ENCODE measurements around the gene PRKD1. TPM values are rescaled to one million over a fixed set of nuclear protein-coding genes. Genes with fewer than 3 reads are reported as not detected.

PRKD1 gene
- total RNA-seq, 2 donors from 2014 or later: 12.0 to 12.6 TPM

DNA sequence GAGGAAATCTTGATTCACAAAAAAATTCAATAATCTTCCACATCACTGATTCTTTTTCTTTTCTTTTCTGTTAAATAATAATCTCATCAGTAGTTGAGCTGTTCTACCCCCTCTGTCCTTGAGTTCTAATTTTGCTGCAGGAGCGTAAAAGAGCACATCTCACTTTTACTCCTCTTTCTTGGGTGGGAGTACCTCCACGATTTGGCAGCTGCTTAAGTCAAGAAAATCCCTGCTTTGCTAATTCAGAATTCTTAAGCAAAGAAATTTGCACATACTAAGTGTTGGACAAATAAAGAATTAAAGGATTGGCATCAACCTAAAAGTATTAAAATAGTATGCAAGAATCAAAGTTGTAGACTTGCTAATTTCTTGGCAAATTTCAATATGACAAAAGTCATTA, 128.8 kb downstream of the PRKD1 start:
- Histone ChIP-seq H3K9me3 (ENCODE audit: control insufficient read depth, low read length) (no peaks in the 10 kb centered on the region), H3K4me1 (ENCODE audit: control insufficient read depth, insufficient read depth, low read length) (no peaks in the 10 kb centered on the region), H3K4me3 (ENCODE audit: low read length) (no peak overlapping the region), H3K27me3 (ENCODE audit: control insufficient read depth, insufficient read depth, low read length, poor library complexity, severe bottlenecking) (no peaks in the 10 kb centered on the region), H3K27ac (ENCODE audit: low read depth, low read length) (no peak overlapping the region), H3K36me3 (ENCODE audit: control insufficient read depth, insufficient read depth, low read length) (no peaks in the 10 kb centered on the region), H3K9ac (ENCODE audit: extremely low read depth, low read length, poor library complexity, severe bottlenecking) (no peak overlapping the region)
- peaks cover 4% of the 10 kb centered on the region for H3K4me1 Mint-ChIP-seq
- H3K27me3 Mint-ChIP-seq (ENCODE audit: insufficient read depth): no peaks in the 10 kb centered on the region
- no peak overlapping the region for H3K27ac Mint-ChIP-seq
- 86 to 100% methylated on average over 1 to 2 of the region's 2 CpGs for WGBS, 2 experiments (ENCODE audit: insufficient coverage in 1 of 2, insufficient read length in 1 of 2)
- no peak overlapping the region for H3K4me3 Mint-ChIP-seq
- no peak for DNase-seq
- TF ChIP-seq, protein P1, sequence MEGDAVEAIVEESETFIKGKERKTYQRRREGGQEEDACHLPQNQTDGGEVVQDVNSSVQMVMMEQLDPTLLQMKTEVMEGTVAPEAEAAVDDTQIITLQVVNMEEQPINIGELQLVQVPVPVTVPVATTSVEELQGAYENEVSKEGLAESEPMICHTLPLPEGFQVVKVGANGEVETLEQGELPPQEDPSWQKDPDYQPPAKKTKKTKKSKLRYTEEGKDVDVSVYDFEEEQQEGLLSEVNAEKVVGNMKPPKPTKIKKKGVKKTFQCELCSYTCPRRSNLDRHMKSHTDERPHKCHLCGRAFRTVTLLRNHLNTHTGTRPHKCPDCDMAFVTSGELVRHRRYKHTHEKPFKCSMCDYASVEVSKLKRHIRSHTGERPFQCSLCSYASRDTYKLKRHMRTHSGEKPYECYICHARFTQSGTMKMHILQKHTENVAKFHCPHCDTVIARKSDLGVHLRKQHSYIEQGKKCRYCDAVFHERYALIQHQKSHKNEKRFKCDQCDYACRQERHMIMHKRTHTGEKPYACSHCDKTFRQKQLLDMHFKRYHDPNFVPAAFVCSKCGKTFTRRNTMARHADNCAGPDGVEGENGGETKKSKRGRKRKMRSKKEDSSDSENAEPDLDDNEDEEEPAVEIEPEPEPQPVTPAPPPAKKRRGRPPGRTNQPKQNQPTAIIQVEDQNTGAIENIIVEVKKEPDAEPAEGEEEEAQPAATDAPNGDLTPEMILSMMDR (conservative IDR thresholded peaks at IDR 0.05): no peak
- H3K36me3 Mint-ChIP-seq (ENCODE audit: low read depth): no peaks in the 10 kb centered on the region
- H3K9me3 Mint-ChIP-seq: no peaks in the 10 kb centered on the region

GRCh38 chr14:29798108-29798663, 129.5 kb downstream of the PRKD1 start:
- Histone ChIP-seq H3K9ac (ENCODE audit: extremely low read depth, low read length, poor library complexity, severe bottlenecking) (no peak overlapping the region), H3K9me3 (ENCODE audit: control insufficient read depth, low read length) (no peaks in the 10 kb centered on the region), H3K4me3 (ENCODE audit: low read length) (no peak overlapping the region), H3K4me1 (ENCODE audit: control insufficient read depth, insufficient read depth, low read length) (no peaks in the 10 kb centered on the region), H3K27me3 (ENCODE audit: control insufficient read depth, insufficient read depth, low read length, poor library complexity, severe bottlenecking) (no peaks in the 10 kb centered on the region), H3K36me3 (ENCODE audit: control insufficient read depth, insufficient read depth, low read length) (no peaks in the 10 kb centered on the region), H3K27ac (ENCODE audit: low read depth, low read length) (no peak overlapping the region)
- H3K36me3 Mint-ChIP-seq (ENCODE audit: low read depth): no peaks in the 10 kb centered on the region
- 91% methylated on average over 2 of the region's 2 CpGs; no CpG with 5 or more reads in 1 of the 2 experiments for WGBS, 2 experiments (ENCODE audit: insufficient coverage in 1 of 2, insufficient read length in 1 of 2)
- no peaks in the 10 kb centered on the region for H3K9me3 Mint-ChIP-seq
- DNase-seq: no peak
- no peak overlapping the region for H3K4me3 Mint-ChIP-seq
- TF ChIP-seq, protein P1 (conservative IDR thresholded peaks at IDR 0.05): no peak
- H3K4me1 Mint-ChIP-seq: peaks cover 4% of the 10 kb centered on the region
- H3K27me3 Mint-ChIP-seq (ENCODE audit: insufficient read depth): no peaks in the 10 kb centered on the region
- no peak overlapping the region for H3K27ac Mint-ChIP-seq

DNA sequence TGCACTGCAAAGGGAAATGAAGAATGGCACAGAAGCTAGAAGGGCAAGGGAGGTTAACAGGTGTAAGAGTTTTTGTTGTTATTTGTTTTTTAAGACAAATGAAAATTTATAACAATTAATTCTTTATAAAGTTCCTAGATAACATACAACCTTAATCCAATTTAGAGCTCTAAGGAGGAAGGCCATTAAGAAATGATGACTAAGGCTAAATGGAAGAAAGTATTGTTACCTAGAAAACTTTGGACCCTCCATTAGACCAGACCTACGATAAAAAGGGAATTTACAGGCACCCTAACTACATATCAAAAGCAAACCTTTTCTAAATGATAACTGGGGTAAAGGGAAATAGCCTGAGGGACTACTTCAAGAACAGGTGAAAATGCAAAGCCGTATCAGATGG, 130.8 kb downstream of the PRKD1 start:
- Mint-ChIP-seq H3K4me1 (peaks cover 4% of the 10 kb centered on the region), H3K27ac (no peak overlapping the region), H3K9me3 (no peaks in the 10 kb centered on the region), H3K4me3 (no peak overlapping the region), H3K36me3 (ENCODE audit: low read depth) (no peaks in the 10 kb centered on the region), H3K27me3 (ENCODE audit: insufficient read depth) (no peaks in the 10 kb centered on the region)
- DNase-seq: no peak
- no peaks in the 10 kb centered on the region for H3K36me3 ChIP-seq (ENCODE audit: control insufficient read depth, insufficient read depth, low read length)
- H3K9me3 ChIP-seq (ENCODE audit: control insufficient read depth, low read length): no peaks in the 10 kb centered on the region
- WGBS, 2 experiments (ENCODE audit: insufficient coverage in 1 of 2, insufficient read length in 1 of 2): 86% methylated on average over 2 of the region's 2 CpGs; no CpG with 5 or more reads in 1 of the 2 experiments
- no peak overlapping the region for H3K4me3 ChIP-seq (ENCODE audit: low read length)
- H3K27me3 ChIP-seq (ENCODE audit: control insufficient read depth, insufficient read depth, low read length, poor library complexity, severe bottlenecking): no peaks in the 10 kb centered on the region
- no peak overlapping the region for H3K27ac ChIP-seq (ENCODE audit: low read depth, low read length)
- no peaks in the 10 kb centered on the region for H3K4me1 ChIP-seq (ENCODE audit: control insufficient read depth, insufficient read depth, low read length)
- TF ChIP-seq, protein P1 (conservative IDR thresholded peaks at IDR 0.05): no peak
- H3K9ac ChIP-seq (ENCODE audit: extremely low read depth, low read length, poor library complexity, severe bottlenecking): no peak overlapping the region
